ENCODE results near the gene GALNT1.
"Not testable (repeated sequence)": the region's sequence is repeated elsewhere in the genome, so short reads cannot be mapped to it uniquely, and the experiment has no call there.

The GALNT1 gene

DNA sequence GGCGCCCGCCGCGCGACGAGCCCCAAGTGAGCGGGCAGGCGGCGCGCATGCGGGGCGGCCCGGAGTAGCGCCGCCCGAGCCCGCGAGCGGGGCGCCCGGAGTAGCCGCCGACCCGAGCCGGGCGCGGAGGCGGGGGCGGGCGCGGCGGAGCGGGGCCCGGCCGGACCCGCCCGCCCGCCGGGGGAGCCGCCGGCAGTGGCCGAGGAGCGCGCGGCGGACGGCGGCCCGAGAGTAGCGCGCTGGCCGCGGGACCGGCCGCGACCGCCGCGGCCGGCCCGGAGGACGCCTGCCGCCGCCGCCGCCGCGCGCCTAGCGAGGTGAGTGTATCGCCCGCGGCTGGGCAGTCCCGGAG, at the start of gene GALNT1:
TSS of gene GALNT1 (plus strand) at position 195 of the 352 bp plus-strand sequence. CDS start 72,923 bp downstream, outside the sequence.
- no peak for DNase-seq

GRCh38 chr18:35533916-35534405, 47.6 kb upstream of the GALNT1 start:
- DNase-seq, result no peak

DNA sequence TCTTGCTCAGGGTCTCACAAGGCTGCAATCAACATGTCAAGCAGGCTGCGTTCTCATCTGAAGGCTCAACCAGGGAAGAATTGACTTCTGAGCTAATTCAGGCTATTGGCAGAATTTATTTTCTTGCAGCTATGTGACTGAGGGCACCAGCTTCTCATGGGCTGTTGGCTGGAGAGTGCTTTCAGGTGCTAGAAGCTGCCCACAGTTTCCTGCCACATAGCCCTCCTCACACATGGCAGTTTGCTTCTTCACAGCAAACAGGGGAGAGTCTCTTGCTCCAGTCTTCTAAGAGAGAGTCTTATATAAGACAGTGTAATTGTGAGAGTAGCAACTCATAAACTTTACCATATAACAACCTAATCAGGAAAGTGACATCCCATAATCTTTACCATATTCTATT, 46.2 kb upstream of the GALNT1 start:
- DNase-seq, result no peak

- no peak for DNase-seq
Measured at GRCh38 chr18:35542356-35542755, 39.2 kb upstream of the GALNT1 start.

DNA sequence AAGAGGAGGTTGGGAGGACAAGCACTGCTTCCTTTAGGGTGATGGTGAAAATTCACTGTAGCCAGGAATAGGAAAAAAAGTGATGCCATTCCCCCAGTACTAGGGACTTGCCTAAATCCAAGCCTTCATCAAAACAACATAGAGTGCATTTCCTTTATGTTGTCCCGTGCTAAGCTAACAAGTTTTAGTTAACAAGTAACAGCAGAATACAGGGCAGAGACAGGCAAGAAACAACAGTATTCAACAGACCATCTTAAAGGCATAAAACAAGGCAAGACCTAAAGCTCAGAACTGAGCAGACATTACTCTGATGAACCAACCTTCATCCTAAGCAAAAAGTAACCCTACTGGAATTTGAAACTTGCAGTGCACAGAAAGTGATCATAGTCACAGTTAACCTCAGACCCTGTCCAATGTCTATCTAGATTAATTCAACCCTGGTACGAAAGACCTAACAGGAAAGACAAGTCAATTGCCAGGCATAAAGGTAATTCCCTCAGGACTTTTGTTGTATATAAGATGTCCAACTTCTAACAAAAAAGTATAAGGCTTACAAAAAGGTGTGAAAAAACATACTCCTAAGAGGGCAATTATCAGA, 34.4 kb upstream of the GALNT1 start:
- DNase-seq, result no peak

GRCh38 chr18:35549564-35549963, 32.0 kb upstream of the GALNT1 start:
- no peak for DNase-seq

GRCh38 chr18:35553300-35553699, 28.2 kb upstream of the GALNT1 start:
- no peak for DNase-seq

- DNase-seq, result not testable (repeated sequence)
Measured at GRCh38 chr18:35555538-35555937, 26.0 kb upstream of the GALNT1 start.

GRCh38 chr18:35559867-35560266, 21.7 kb upstream of the GALNT1 start:
- no peak for DNase-seq

DNA sequence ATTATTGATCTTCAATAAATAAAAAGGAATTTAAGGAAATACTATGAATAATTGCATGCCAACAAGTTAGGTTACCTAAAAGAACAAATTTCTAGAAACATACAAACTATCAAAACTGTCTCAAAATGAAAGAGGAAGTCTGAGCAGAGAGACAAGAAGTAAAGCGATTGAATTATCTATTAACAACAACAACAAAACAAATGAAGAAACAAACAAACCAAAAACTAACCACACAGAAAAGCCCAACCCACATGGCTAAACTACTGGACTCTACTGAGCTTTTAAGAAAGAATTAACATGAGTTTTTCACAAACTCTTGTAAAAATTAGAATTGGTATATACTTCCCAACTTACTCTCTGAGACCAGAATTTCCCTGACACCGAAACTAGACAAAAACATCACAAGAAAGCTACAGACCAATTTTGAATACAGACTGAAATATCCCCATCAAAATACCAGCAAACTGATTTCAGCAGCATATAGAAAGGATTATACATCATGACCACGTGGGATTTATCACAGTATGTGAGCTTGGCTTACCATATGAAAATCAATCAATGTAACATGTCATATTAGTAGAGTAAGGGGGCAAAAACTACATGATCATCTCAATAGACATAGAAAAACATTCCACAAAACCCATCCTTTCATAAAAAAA, 16.6 kb upstream of the GALNT1 start:
- no peak for DNase-seq

- no peak for DNase-seq
Measured at GRCh38 chr18:35566019-35566418, 15.5 kb upstream of the GALNT1 start.

DNA sequence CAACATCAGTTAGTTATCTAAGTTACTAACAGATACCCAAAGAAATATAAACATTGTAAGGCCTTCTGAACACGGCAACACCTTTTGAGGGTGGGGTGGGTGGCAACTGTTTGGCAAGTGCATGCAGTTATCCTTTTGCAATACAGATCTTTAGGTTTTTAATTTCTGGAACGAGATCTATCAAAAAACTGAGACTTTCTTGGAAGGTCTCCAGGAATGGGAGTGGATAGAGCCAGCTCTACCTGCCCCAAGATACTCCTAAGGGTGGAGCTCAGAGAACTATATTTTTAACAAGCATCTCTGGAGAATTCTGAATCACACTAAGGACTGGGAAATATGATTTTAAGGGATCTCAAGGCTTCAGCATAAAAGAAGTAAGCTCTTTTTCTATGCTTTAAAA, 11.4 kb upstream of the GALNT1 start:
- DNase-seq, result no peak

DNA sequence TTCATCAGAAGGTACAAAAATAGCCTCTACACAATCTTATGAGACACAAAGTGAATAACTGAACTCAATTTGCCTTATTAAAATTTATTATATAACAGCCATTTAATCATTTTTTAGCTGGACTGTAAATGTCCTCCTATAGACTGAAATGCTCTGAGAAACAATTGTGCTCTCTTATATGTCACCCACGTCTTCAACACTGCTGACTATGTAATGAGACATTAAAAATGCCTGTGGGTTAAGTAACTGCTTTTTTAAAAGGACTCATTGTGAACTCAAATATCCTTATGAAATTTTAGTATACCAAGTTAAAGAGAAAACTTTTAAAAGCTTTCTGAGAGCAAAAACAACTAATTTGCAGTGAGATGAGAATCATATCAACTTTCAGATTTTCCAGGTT, 10.4 kb upstream of the GALNT1 start:
- DNase-seq, result no peak

GRCh38 chr18:35572644-35573043, 8.9 kb upstream of the GALNT1 start:
- DNase-seq, result no peak

- DNase-seq, result no peak
Measured at GRCh38 chr18:35573531-35573930, 8.0 kb upstream of the GALNT1 start.

DNA sequence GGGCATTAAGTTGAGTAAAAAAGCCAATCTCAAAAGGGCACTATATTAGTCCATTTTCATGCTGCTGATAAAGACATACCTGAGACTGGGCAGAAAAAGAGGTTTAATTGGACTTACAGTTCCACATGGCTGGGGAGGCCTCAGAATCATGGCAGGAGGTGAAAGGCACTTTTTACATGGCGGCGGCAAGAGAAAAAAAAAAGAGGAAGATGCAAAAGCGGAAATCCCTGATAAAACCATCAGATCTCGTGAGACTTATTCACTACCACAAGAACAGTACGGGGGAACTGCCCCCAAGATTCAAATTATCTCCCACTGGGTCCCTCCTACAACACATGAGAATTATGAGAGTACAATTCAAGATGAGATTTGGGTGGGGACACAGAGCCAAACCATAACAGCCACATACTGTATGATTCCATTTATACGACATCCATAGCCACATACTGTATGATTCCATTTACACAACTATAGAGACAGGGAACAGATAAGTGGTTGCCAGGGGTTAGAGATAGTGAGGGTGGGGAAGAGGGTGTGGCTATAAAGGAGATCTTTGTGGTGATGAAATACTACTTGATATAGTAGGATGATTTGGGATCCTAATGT, 5.2 kb upstream of the GALNT1 start:
- DNase-seq, result not testable (repeated sequence)

DNA sequence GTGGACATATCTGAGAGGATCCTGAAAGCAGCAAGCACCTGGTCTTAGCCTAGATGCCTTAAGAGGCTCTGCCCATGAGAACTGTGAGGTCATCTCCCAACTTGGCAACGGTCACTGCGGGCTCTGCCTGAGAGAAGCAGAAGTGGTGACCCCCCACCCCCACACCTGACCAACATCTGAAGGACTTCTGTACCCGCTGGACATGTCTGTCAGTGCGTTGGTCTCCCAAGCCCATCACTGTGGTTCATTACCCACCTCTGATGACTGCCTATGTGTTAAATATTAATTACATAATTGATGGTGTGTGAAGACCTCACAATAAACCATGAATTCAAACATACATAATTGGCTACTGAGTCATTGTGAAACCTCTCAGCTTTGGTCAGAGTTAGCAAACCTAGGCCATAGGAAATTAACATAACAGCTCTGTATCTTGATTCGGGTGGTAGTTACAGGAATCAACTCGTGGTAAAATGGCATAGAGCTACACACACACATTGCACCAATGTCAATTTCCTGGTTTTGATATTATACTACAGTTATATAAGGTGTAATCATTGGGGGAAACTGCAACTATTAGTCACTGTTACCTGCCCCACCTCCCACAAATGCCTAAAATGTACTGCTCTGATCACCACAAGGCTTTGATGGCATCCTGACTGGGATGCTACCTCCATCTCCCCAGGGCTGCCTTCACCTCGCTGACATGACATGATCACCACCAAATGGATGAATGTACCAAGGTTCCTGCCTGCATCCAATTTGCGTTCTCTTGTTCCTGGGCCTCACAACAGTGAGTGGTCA, 4.3 kb upstream of the GALNT1 start:
- no peak for DNase-seq

- DNase-seq, result no peak
Measured at GRCh38 chr18:35578481-35578880, 3.1 kb upstream of the GALNT1 start.

DNA sequence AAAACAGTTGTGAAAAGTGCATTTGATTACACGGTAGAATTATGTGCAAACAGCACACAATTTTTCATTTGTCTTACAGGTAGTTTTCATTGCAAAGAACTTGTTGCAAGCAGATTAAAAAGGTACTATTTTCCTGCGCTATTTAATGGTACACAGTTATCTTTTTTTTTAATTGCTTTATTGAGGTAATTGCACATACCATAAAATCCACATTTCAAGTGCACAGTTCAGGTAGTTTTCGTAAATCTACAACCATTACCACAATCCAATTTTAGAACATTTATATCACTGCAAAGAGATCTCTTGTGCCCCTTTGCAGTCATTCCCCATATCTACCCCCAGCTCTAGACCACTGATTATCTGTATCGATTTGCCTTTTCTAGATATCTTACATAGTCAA, 2.6 kb upstream of the GALNT1 start:
- no peak for DNase-seq

DNA sequence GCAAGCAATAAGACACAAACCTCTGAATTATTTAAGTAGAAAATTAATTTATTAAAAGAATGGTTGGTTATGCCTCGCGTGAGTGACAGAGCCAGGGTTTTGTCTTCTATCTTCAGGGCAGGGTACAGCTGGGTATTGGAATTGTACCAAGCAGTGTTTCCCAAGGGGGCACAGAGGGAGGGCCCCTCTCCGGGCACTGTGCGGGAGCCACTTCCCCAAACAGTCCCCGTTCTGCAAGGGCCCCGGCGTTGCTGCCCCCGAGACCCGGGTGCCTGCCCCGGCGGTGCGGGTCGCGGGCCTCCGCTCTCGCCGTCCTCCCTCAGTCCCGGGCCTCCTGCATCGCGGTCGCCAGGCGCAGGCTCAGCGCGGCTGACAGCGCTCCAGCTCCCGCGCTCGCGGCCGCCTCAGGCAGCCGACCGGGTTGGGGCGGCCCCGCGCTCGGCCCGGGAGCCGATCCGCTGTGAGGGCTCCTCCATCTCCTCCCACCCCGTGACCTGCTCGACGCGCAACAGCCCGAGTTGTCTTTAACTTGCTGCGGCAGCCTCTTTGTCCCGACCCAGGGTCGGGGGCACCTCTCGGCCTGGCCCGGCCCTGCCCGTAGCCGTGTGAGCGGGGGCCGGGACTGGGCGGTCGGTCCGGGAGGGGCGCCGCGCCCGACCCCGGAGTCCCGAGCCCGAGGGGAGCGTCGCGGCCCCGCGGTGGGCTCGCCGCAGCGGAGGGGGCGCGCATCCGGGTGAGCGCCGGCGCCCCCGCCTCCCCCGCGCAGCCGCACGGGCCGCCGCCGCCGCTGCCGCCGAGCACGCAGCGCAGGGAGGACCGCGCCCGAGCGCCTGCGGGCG, 620 bp upstream of the GALNT1 start:
- no peak for DNase-seq

DNA sequence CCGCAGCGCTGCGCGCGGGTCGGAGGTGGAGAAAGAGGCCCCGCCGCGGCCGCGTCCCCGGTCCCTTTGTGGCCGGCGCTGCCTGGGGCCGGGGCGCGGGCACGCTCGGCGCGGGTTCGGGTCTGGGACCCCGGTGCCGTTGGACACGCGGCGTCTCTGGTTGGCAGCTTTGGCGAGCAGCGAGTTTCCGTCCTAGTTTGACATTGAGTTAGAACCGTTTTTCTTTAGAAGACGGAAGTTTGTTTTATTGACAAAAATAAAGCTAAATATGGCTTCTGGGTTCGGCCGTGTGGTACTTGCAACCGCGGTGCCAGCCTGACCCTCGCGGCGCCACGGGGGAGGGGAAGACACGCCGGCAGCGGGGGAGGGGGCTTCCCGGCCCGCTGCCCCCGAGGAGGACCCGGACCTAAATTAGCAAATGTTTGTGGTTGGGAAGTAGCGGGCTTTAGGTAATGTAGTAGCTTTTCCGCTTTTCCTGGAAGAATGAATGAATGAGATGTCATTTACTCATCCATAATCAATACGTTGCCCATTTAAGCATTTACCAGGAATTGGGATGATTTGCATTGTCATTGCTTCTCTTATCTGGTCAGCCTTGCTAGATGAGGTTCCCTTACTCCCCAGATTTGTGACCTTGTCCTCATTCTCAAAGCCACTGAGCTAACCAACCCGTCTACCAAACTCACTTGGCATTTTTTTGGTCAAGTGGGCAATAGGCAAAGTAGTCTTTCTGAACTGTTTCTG, 530 bp downstream of the GALNT1 start:
- DNase-seq, result no peak

Measured in NCI-H2029 treated with DMSO at 0.1 percent for 48 hours (cell line).